Adrenal gland (tissue), 5 donors: ENCODE results near the gene BMERB1.

ENCODE experiments used
- CTCF ChIP-seq, 6 experiments: fragments of 450-650 bp in 4 of 6; fragments of 200-600 bp in 2 of 6; sonication (generic) in 1 of 6; IDR thresholded peaks; 1 replicate in 5 of 6; 2 replicates in 1 of 6; pipeline versions ENCODE4 v1.5.1 to v1.8.0; 2016 to 2021; ENCODE audit warnings: antibody characterized with exemption in 6 of 6, mild to moderate bottlenecking in 2 of 6, moderate library complexity in 1 of 6
- POLR2A ChIP-seq, 2 donors: fragments of 450-650 bp; IDR thresholded peaks; one replicate each; pipeline ENCODE4 v1.6.1; 2017; ENCODE audit warnings: antibody characterized with exemption in 2 of 2, mild to moderate bottlenecking in 2 of 2, moderate library complexity in 1 of 2
- donor health status: DM: no; HTN: no; CAD: no.

DNA sequence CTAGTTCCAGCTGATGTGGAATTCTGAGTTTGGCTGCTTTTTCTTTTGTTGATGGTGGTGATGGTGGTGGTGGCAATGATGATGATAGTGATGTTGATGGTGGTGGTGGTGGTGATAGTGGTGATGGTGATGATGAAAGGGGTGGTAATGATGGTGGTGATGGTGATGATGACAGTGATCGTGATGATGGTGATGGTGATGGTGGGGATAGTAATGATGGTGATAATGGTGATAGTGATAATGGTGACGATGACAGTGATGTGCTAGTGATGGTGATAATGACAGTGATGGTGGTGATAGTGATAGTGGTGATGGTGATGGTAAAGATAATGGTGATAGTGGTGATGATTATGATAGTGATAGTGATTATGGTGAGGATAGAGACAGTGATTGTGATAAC is 61.5 kb downstream of the BMERB1 start:
- TF ChIP-seq POLR2A (IDR thresholded peaks at IDR 0.05) (no peak), CTCF (IDR thresholded peaks at IDR 0.05) (no peak)
